SK-N-SH (cell line): ENCODE data around the gene ALG6. TPM values are rescaled to one million over a fixed set of nuclear protein-coding genes. Genes with fewer than 3 reads are reported as not detected.

ENCODE experiments used
- CTCF ChIA-PET: fragments of 300-600, 350-600 bp; formaldehyde crosslinking; extraction: SDS; loops from one replicate; lab custom pipeline; 2021; lab: Yijun Ruan, JAX
- POLR2A ChIA-PET: fragments of 350-600 bp; sonication (Branson Sonifier 250); formaldehyde crosslinking; extraction: SDS; loops from one replicate; lab custom pipeline; 2020; ENCODE audit warnings: antibody characterized with exemption, inconsistent platforms; lab: Yijun Ruan, JAX
- DNase-seq: peaks from one replicate; pipeline ENCODE4 v3.0.0; 2012
- H2AFZ ChIP-seq: fragments of 200-600 bp; sonication (generic); 2 replicates; pipeline ENCODE4 v1.8.1; 2016; ENCODE audit warnings: antibody characterized with exemption, mild to moderate bottlenecking, low read depth
- H3F3A ChIP-seq: fragments of 200-600 bp; sonication (generic); replicated peaks from 2 replicates; pipeline ENCODE3; 2016; ENCODE audit warnings: antibody characterized with exemption, mild to moderate bottlenecking; ENCODE audit not compliant: insufficient read depth
- H3K27ac ChIP-seq, 2 experiments: fragments of 200-500 bp in 1 of 2; fragments of 200-600 bp in 1 of 2; sonication (Bioruptor generic) in 1 of 2; sonication (generic), shearing (Covaris generic) in 1 of 2; 2 replicates each; pipeline versions ENCODE4 v1.5.1 to v1.6.1; 2014 to 2016; ENCODE audit warnings: low read depth in 2 of 2, inconsistent platforms in 1 of 2, low read length in 1 of 2, mild to moderate bottlenecking in 1 of 2, mixed read lengths in 1 of 2
- H3K27me3 ChIP-seq: fragments of 200-600 bp; sonication (generic), shearing (Covaris generic); 2 replicates; pipeline ENCODE4 v1.6.1; 2016; ENCODE audit warnings: mixed run types; ENCODE audit not compliant: insufficient read depth
- H3K36me3 ChIP-seq, 2 experiments: fragments of 200-500 bp in 1 of 2; fragments of 200-600 bp in 1 of 2; sonication (Bioruptor generic) in 1 of 2; sonication (generic) in 1 of 2; replicated peaks in 1 of 2; 2 replicates each; pipeline versions ENCODE3 to v1.5.1; 2014 to 2016; ENCODE audit warnings: low read length in 1 of 2, mild to moderate bottlenecking in 1 of 2; ENCODE audit not compliant: insufficient read depth in 2 of 2, control insufficient read depth in 1 of 2
- H3K4me1 ChIP-seq, 2 experiments: fragments of 200-500 bp in 1 of 2; fragments of 200-600 bp in 1 of 2; sonication (Bioruptor generic) in 1 of 2; sonication (generic), shearing (Covaris generic) in 1 of 2; 2 replicates each; pipeline versions ENCODE4 v1.5.1 to v1.6.1; 2014 to 2016; ENCODE audit warnings: low read depth in 1 of 2, low read length in 1 of 2, mixed run types in 1 of 2; ENCODE audit not compliant: insufficient read depth in 2 of 2, control insufficient read depth in 1 of 2
- H3K4me2 ChIP-seq: fragments of 200-600 bp; sonication (generic), shearing (Covaris generic); 2 replicates; pipeline ENCODE4 v1.6.1; 2017; ENCODE audit warnings: mixed run types
- H3K4me3 ChIP-seq, 2 experiments: fragments of 200-500 bp in 1 of 2; fragments of 200-600 bp in 1 of 2; sonication (Bioruptor generic) in 1 of 2; sonication (generic), shearing (Covaris generic) in 1 of 2; 2 replicates each; pipeline versions ENCODE4 v1.5.1 to v1.8.1; 2014 to 2016; ENCODE audit warnings: low read depth in 2 of 2, inconsistent platforms in 1 of 2, low read length in 1 of 2, mild to moderate bottlenecking in 1 of 2, mixed read lengths in 1 of 2, moderate library complexity in 1 of 2
- H3K79me2 ChIP-seq: fragments of 200-600 bp; sonication (generic); 2 replicates; pipeline ENCODE4 v1.8.1; 2017; ENCODE audit warnings: mild to moderate bottlenecking; ENCODE audit not compliant: insufficient read depth
- H3K9ac ChIP-seq: fragments of 200-600 bp; sonication (generic); 2 replicates; pipeline ENCODE4 v1.6.1; 2017; ENCODE audit warnings: mixed run types
- H3K9me2 ChIP-seq: fragments of 200-600 bp; sonication (generic); 2 replicates; pipeline ENCODE4 v1.6.1; 2017; ENCODE audit warnings: mixed run types
- H3K9me3 ChIP-seq: fragments of 200-600 bp; sonication (generic); 2 replicates; pipeline ENCODE4 v1.6.1; 2017; ENCODE audit warnings: mixed run types, mild to moderate bottlenecking, moderate library complexity
- H4K20me1 ChIP-seq: fragments of 200-600 bp; sonication (generic); 2 replicates; pipeline ENCODE4 v1.6.1; 2017; ENCODE audit warnings: mild to moderate bottlenecking, mixed run types; ENCODE audit not compliant: insufficient read depth
- CHD2 ChIP-seq: fragments of 150-350 bp; IDR thresholded peaks from 2 replicates; pipeline ENCODE4 v1.6.1; 2018; ENCODE audit warnings: low read length; ENCODE audit not compliant: partially characterized antibody
- ELF1 ChIP-seq: IDR thresholded peaks from 2 replicates; pipeline ENCODE4 v1.4.0; 2012
- EZH2phosphoT487 ChIP-seq: fragments of 200-600 bp; sonication (generic); IDR thresholded peaks from 2 replicates; pipeline ENCODE4 v1.6.1; 2017; ENCODE audit warnings: low read depth, mixed run types, mild to moderate bottlenecking, antibody characterized with exemption, moderate library complexity, borderline replicate concordance
- FOSL2 ChIP-seq: IDR thresholded peaks from 2 replicates; pipeline ENCODE4 v1.4.0; 2012; ENCODE audit warnings: low read depth, mild to moderate bottlenecking, moderate library complexity, borderline replicate concordance
- FOXJ3 ChIP-seq: sonication (generic); formaldehyde crosslinking; IDR thresholded peaks from 2 replicates; pipeline ENCODE4 v1.5.1; 2020; ENCODE audit warnings: mild to moderate bottlenecking, missing genetic modification reagents
- FOXM1 ChIP-seq: IDR thresholded peaks from 2 replicates; pipeline ENCODE4 v1.4.0; 2012; ENCODE audit warnings: low read depth, mild to moderate bottlenecking
- IRF3 ChIP-seq: fragments of 150-350 bp; IDR thresholded peaks from 2 replicates; pipeline ENCODE4 v1.6.1; 2016; ENCODE audit warnings: mild to moderate bottlenecking, low read depth, low read length
- JUND ChIP-seq: IDR thresholded peaks from 2 replicates; pipeline ENCODE4 v1.4.0; 2012
- MEF2A ChIP-seq: IDR thresholded peaks from 2 replicates; pipeline ENCODE4 v1.4.0; 2012; ENCODE audit warnings: low read depth, borderline replicate concordance
- NRF1 ChIP-seq: IDR thresholded peaks from 2 replicates; pipeline ENCODE4 v1.6.1; 2012; ENCODE audit warnings: low read depth, mild to moderate bottlenecking, low read length
- PBX3 ChIP-seq: IDR thresholded peaks from 2 replicates; pipeline ENCODE4; 2012
- RAD21 ChIP-seq: IDR thresholded peaks from 2 replicates; pipeline ENCODE4 v1.6.1; 2012; ENCODE audit warnings: mild to moderate bottlenecking, low read length
- REST ChIP-seq: IDR thresholded peaks from 2 replicates; pipeline ENCODE4 v1.6.1; 2012; ENCODE audit warnings: mild to moderate bottlenecking, low read depth, low read length, moderate library complexity
- RFX5 ChIP-seq: IDR thresholded peaks from 2 replicates; pipeline ENCODE4 v1.6.1; 2012; ENCODE audit warnings: mild to moderate bottlenecking, improper control_type of control experiment, low read length
- SMC3 ChIP-seq: IDR thresholded peaks from 2 replicates; pipeline ENCODE4 v1.6.1; 2012; ENCODE audit warnings: low read depth, low read length, improper control_type of control experiment
- YY1 ChIP-seq: IDR thresholded peaks from 2 replicates; pipeline ENCODE4 v1.4.0; 2012; ENCODE audit warnings: low read depth, mild to moderate bottlenecking
- WGBS: methylation state at CpG from one replicate; pipeline ENCODE4 v1.1.6; 2017; ENCODE audit warnings: low lambda C conversion rate; 5-methylcytosine and 5-hydroxymethylcytosine counted together
- polyA plus RNA-seq, 3 experiments: library from polyadenylated mRNA; depleted of rRNA; stranded (reverse); fragments of >200 nt; gene quantifications; 2 replicates each; pipeline ENCODE4 v1.2.3, GENCODE V29; 2012
- TF ChIP-seq, protein P1 (sequence below): IDR thresholded peaks from 2 replicates; pipeline ENCODE4 v1.4.0; 2012; ENCODE audit warnings: low read depth, borderline replicate concordance
- TF ChIP-seq, protein P2 (sequence below): IDR thresholded peaks from 2 replicates; pipeline ENCODE4 v1.4.0; 2012; ENCODE audit warnings: low read depth, borderline replicate concordance

ALG6 gene
- polyA plus RNA-seq, 1 of the 3 experiments (the other 2 are of a cell fraction), result 3.8 TPM

DNA sequence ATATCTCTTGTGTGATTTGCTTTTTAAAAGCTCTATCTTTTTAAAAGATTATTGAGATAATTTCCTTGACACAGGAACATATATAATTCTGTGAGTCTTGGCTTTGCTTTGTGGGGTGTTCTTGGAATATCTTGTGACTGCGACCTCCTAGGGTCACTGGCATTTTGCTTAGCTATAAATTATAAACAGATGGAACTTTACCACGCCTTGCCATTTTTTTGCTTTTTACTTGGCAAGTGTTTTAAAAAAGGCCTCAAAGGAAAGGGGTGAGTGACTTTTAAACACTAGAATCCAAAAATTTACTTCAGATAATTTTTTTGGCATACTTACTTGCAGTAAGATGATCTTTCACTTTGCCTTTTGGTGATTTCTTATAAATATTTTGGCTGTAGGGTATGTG is 43.6 kb downstream of the ALG6 start:
- POLR2A ChIA-PET, result no interaction called here
- CTCF ChIA-PET, result interaction anchor here (1.0 to 1.4 kb wide), 3 partner anchors 9 to 31 kb away, joined by 3 to 4 read pairs (median 4); no protein-coding TSS in a partner anchor

More for the DNA sequence above, 43.6 kb downstream of the ALG6 start:
- Histone ChIP-seq H3K9ac (no peak overlapping the region), H3K27me3 (no peaks in the 10 kb centered on the region), H3K9me3 (no peaks in the 10 kb centered on the region), H3K27ac (no peak overlapping the region), H4K20me1 (no peaks in the 10 kb centered on the region), H3K36me3 (peaks cover 0 to 7% of the 10 kb centered on the region in 2 experiments), H3K4me3 (no peak overlapping the region), H3K4me2 (no peak overlapping the region), H3K9me2 (no peaks in the 10 kb centered on the region), H3K4me1 (peaks cover 0 to 2% of the 10 kb centered on the region in 2 experiments; a peak in 2 of 4 replicates), H2AFZ (no peak overlapping the region), H3K79me2 (no peaks in the 10 kb centered on the region), H3F3A (no peaks in the 10 kb centered on the region)
- no peak for TF ChIP-seq FOXM1
- TF ChIP-seq PBX3, result no peak
- no peak for TF ChIP-seq JUND
- TF ChIP-seq MEF2A, result no peak
- no peak for TF ChIP-seq EZH2phosphoT487
- no peak for TF ChIP-seq FOXJ3 (CRISPR knock-in tag)
- TF ChIP-seq NRF1, result no peak
- TF ChIP-seq, protein P1, sequence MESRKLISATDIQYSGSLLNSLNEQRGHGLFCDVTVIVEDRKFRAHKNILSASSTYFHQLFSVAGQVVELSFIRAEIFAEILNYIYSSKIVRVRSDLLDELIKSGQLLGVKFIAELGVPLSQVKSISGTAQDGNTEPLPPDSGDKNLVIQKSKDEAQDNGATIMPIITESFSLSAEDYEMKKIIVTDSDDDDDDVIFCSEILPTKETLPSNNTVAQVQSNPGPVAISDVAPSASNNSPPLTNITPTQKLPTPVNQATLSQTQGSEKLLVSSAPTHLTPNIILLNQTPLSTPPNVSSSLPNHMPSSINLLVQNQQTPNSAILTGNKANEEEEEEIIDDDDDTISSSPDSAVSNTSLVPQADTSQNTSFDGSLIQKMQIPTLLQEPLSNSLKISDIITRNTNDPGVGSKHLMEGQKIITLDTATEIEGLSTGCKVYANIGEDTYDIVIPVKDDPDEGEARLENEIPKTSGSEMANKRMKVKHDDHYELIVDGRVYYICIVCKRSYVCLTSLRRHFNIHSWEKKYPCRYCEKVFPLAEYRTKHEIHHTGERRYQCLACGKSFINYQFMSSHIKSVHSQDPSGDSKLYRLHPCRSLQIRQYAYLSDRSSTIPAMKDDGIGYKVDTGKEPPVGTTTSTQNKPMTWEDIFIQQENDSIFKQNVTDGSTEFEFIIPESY, result no peak
- no peak for TF ChIP-seq RAD21
- no peak for TF ChIP-seq REST
- no peak for TF ChIP-seq RFX5
- TF ChIP-seq, protein P2, sequence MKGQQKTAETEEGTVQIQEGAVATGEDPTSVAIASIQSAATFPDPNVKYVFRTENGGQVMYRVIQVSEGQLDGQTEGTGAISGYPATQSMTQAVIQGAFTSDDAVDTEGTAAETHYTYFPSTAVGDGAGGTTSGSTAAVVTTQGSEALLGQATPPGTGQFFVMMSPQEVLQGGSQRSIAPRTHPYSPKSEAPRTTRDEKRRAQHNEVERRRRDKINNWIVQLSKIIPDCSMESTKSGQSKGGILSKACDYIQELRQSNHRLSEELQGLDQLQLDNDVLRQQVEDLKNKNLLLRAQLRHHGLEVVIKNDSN, result no peak
- no peak for TF ChIP-seq ELF1
- no peak for TF ChIP-seq IRF3
- TF ChIP-seq SMC3, result no peak
- TF ChIP-seq FOSL2, result no peak
- TF ChIP-seq CHD2, result no peak
- TF ChIP-seq YY1, result no peak
- no peak for DNase-seq
- WGBS, result 82% methylated on average over 2 of the region's 2 CpGs
